Stimulated activated CD4-positive, alpha-beta T cell treated with anti-CD3 and anti-CD28 coated beads, Interleukin-2, amount 100 ng/mL, for 48 hours (primary cell): Measurements from ENCODE around the gene THSD4.
"Not testable (repeated sequence)": the region's sequence is repeated elsewhere in the genome, so short reads cannot be mapped to it uniquely, and the experiment has no call there.

ENCODE experiments used
- DNase-seq, 2 donors: peaks; one replicate each; pipeline ENCODE4 v3.0.0-alpha.2; 2020

The THSD4 gene

DNA sequence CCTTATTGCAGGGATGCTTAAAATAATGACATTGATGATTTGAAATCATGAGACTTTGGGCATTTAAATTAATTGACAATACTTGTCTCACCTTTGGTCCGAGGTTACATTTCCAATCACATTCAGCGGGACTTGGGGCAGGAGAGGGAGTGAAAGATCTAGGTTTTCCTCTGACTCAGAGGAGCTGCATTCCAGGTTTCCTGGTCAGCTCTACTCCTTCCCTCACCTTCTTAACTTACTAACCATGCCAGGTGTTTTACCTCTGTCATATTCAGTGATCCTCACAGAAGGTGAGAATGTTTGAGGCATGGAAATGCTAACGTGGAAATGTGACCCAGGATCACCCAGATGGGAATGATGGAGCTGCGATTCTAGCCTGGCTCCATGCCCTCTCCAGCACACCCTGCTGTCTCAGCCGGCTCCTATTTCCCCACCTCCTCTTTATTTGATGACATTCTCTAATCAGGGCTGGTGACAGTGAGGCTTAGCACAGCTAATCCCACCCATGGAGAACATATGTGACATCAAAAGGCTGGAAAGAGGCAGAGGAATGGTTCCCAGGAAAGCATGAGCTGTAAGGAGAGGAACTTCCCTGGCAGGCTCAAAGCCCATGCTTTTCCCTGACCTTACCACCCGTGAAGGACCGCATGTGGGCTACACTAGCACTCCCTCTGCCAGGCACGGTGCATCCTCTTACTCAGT, 38.7 kb downstream of the THSD4 start:
- no peak for DNase-seq

DNA sequence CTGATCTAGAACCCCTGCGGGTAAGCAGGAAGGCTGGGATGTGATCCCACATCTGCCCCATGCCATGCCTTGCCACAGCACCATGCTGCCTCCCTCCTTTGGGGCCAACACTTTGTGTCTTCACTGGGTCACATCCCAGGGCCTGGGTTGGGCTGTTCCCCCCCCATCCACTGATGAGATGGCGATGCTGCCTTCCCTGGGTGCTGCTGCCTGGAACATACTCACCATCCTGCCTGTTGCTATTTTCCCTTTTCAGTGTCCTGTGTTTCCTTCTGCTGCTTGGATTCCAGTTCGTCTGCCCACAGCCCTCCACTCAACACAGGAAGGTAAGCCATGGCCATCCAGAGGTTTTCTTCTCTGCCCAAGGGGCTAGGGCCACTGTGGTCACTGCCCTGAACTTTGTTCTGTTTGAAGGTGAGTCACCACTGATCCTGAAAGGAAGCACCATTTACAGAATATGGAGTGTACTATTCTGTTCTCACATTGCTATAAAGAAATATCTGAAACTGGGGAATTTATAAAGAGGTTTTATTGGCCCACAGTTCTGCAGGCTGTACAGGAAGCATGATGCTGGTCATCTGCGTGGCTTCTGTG, 39.4 kb downstream of the THSD4 start:
- DNase-seq, result no peak

DNA sequence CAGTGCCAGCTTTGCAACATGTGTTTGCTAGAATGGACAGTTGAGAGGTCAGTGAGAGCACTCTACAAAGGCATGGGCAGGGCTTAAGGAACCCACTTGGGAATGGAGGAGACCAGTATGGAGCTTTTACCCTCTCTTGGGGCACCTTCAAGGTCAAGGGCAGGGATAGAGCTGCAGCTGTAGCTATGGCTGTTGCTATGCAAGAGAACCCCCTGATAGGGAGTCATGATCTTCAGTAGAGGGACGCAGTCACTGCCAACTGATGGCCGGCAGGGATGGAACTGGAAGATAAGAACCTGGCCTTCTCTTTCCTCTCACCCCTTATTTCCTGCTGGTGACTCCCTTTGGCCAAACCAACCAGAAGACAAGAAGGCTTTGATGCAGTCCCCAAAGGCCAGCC, 40.3 kb downstream of the THSD4 start:
- no peak for DNase-seq

DNA sequence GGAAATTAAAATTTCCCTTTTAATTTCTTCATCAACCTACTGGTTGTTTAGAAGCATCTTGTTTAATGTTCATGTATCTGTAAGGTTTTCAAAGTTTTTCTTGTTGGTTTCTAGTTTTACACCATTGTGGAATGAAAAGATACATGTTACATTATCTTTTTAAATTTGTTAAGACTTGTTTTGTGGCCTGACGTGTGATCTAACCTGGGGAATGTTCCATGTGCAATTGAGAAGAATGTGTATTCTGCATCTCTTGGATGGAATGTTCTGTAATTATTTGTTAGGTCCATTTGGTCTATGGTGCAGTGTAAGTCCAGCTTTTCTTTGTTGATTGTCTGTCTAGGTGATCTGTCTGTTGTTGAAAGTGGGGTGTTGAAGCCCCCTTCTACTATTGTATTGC, 45.7 kb downstream of the THSD4 start:
- DNase-seq, result no peak

DNA sequence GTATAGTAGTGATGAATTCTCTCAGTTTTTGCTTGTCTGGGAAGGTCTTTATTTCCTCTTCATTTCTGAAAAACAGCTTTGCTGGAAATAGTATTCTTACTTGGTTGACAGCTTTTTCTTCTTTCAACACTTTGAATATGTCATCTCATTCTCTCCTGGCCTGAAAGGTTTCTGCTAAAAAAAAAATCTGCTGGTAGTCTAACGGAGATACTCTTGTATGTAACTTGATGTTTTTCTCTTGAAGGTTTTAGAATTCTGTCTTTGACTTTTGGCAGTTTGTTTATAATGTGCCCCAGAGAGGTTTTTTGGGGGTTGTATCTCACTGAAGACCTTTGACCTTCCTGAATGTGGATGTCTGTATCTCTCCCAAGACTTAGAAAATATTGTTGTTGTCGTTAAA, 47.0 kb downstream of the THSD4 start:
- no peak for DNase-seq

DNA sequence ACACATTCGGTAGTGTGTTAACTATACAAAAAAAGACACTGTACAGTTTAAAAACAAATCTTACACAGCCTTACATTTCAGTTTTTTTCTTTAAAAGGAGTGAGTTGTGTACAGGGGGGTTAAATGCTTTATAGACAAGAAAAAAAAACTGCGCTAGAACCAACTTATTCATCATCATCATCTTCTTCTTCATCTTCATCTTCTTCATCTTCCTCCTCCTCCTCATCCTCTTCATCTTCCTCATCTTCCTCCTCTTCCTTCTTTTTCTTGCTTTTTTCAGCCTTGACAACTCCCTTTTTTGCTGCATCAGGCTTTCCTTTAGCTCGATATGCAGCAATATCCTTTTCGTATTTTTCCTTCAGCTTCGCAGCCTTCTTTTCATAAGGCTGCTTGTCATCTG, 49.3 kb downstream of the THSD4 start:
- not testable (repeated sequence) for DNase-seq

DNA sequence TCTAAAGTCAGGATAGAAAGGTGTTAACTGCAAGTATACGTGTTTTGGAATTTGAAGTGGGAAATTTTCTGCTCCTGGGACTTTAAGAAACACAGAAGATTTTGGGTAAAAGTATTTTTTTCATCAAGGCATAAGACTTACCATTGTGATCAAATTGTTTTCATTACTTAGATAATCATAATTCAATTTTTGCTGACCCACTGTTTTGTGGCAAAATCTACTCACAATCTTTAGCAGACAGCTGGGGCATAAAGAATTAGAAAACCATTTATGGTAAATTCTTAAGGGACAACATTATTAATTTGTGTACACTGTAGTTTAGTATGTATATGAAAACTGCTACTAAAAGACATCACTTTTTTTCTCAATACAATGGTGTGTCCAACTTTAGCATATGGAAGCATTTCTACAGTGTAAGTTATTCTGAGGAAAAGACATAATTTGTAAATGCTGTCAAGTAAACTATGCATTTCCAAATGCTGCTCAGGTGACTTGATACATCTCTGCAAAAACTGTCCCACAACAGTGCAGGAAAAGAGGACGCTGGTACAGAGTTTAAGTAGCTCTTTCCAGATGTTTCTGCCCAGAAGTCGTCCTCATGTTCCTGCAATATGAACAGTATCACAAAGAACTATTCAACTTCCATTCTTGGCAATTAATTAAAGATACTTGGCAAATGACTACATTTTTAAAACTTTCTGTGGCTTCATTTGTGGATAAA, 52.3 kb downstream of the THSD4 start:
- no peak for DNase-seq

DNA sequence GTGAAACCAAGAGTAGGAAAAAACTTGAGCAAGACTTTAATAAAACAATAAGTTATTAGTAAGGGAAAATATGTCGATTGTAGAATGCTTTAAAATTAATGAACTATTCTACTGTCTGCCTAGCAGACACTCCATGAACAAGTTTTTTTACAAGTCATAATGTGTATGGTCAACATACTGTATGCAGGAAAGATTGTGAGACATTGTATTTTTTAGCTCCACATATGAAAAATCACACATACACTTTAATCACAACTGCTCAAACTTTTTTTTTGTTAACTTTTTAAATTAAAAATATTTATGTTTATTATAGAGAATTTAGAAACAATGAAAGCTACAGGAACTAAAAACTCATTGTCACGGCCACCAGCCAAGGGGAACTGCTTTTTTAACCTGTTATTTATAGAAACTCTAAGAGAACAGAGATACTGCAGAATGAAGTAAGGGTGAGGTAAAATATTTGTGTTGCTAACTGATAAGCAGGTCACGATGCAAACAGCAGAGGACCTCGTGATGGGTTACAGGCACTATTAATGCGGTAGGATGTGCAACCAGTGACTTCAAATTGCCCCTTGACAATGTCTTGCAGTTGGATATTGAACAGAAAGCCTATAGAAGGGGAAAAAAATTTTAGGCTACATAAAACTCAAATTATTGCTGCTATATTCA, 53.0 kb downstream of the THSD4 start:
- DNase-seq, result no peak

DNA sequence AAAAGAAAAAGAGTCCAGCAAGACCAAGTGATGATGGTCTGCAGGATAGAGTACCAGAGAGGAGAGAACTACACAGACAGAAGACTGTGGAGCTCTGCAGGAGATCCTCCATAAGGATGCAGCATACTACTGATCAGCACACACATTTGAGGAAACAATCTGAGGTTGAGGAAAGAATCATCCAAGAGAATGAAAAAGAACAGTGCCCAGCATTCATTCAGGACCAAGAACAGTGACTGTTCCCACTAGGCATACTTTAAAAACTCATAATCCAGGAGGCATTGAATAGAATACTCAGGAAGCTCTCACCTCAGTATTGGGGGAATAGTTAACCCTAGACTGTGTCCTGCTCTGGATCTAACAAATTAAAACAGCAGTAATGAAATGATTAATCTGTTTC, 54.9 kb downstream of the THSD4 start:
- no peak for DNase-seq

DNA sequence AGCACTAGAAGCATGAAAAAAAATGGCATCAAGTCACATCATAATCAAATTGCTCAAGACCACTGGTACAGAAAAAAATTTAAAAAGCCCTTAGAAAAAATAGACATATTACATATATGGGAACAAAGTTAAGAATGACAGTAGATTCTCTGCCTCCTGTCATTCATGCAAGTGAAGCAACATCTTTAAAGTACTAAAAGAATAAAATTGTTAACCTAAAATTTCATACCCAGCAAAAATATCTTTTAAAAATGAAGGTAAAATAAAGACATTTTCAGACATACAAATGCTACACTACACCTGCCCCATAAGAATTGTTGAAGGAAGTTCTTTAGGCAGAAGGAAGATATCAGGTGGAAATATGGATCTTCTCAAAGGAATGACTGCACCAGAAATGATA, 55.9 kb downstream of the THSD4 start:
- DNase-seq, result no peak

DNA sequence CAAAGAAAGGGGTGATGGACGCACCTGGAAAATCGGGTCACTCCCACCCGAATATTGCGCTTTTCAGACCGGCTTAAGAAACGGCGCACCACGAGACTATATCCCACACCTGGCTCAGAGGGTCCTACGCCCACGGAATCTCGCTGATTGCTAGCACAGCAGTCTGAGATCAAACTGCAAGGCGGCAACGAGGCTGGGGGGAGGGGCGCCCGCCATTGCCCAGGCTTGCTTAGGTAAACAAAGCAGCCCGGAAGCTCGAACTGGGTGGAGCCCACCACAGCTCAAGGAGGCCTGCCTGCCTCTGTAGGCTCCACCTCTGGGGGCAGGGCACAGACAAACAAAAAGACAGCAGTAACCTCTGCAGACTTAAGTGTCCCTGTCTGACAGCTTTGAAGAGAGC, 59.1 kb downstream of the THSD4 start:
- not testable (repeated sequence) for DNase-seq

DNA sequence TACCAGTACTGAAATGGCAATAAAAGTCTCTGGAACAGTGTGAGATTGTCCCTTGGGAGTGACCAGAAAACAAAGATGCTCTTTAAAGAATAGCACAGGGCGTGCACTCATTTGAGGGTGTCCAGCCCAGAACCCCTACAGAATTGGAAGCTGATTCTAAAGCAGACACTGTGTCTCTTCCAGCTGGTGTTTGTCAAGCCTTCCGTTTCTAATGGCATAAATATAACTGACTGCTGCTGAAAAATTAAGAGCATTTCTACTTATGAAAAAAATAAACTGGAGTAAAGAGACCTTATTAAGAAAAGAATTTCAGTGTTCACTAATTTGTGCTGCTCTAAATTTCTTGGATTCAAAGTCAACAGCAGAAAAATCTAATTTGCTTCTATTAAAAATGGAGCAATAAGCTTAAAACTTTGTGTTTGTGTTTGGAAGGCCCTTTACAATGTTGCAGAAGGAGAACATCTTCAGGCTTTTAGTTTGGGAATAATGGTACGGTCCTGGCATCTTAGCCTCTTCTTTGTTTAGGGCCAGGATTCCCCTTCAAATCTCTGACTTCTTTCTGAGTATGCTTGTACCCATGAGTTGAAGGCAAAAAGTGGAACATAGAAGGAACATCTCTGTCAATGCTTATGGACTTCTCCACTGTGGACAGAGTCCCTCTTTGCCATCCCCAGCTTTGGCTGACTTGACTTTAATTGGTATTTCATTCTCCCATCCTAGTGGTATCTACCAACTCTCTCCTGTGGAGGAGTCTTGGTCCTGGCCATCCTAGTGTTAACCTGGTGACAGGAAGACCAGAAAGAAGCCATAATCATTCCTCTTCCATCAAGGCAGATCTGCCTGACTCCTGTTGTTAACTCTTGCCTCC, 65.9 kb downstream of the THSD4 start:
- DNase-seq, result no peak

DNA sequence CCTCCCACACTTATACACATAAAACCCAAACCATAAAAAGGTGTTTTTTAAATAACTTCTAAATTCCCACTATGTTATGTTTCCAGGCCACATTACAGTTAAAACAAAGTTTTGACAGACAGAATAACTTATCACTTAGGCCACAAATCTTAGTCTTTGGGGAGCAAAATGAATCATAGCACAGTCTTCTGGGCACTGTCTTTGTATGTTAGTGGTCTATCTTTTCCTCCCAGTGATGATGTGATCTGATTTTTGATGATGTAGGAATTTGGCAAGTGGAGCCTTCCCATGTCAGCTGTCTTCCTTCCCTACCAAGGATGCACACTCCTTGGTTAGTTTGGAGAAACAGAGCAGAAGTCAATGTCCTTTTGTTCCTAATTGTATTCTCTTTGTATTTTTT, 67.3 kb downstream of the THSD4 start:
- DNase-seq, result no peak

DNA sequence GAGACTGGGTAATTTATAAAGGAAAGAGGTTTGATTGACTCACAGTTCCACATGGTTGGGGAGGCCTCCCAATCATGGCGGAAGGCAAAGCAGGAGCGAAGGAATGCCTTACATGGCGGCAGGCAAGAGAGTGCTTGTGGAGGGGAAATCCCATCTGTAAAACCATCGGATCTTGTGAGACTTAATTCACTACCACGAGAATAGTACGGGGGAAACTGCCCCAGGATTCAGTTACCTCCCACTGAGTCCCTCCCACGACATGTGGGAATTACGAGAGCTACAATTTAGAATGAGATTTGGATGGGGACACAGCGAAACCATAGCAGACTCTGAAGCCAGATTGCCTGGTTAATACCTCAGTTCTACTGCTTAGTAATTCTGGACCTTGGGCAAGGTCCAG, 67.8 kb downstream of the THSD4 start:
- no peak for DNase-seq

DNA sequence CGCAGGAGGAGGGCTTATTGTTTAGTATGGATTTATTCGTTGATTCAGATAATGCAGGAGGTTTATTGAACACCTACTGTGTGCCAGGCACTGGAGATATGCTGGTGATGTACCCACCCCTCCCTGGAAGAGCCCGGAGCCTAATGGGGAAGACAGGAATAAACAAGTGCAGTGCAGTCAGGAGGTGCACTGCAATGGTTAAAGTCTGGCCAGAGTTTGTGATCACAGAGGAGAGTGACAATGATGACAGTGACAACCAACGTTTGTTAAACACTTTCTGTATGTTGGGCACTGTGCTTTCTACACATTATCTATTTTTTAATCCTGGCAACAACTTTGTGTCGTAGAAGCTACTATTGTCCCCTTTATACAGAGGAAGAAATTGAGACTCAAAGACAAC, 70.4 kb downstream of the THSD4 start:
- no peak for DNase-seq

DNA sequence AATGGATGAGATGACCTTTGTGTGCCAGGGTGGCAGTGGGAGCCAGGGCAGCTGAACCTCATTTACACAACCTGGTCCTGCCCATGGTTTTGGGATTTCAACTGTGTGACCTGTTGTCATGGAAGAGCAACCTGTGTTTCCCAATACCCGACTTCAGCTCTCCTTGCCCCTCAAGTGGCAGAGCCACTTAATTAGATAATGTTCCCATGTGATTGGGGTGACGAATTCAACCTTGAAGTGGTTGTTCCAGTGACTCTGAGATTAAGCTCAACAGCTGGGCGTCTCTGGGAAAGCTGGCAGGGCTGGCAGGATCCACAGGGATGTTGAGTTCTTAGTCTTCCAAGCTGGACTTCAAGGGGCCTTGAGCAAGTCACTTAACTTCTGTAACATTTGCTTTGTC, 71.0 kb downstream of the THSD4 start:
- DNase-seq, result no peak

DNA sequence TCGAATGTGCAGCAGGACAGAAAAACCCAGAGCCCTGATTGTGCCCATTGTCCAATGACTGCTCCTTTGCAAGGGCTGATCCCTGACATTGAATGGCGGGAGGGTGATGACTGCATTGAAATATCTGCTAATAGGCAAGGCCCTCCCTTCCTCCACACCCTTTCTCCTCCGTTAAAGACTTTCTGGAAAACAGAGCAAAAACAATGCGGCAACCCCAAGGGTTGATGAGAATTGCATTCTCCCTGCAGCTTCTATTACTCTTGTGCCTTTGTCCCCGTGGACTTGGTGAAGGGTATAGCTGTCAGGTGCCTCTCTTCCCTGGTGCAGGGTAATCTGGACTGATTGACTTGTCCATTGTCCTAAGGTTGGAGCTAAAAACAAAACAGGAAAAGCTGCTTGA, 71.8 kb downstream of the THSD4 start:
- no peak for DNase-seq

DNA sequence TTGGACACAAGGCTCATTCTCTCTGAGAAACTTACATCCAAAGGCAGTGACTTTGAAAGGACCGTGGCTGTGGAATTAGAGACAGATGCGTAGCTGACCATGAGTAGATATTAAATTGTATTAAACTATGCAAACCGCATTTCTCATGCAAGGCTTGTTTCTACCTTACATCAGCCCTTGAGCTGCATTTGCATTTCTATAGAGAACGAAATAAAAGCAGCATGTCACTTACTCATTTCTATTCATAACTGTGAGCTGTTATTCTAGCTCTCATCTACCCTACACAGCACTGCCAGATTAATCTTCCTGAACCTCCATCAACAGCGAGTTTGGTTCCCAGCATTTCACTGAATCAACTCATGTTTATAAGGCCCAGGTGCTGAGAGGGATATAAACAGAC, 72.3 kb downstream of the THSD4 start:
- DNase-seq, result no peak

DNA sequence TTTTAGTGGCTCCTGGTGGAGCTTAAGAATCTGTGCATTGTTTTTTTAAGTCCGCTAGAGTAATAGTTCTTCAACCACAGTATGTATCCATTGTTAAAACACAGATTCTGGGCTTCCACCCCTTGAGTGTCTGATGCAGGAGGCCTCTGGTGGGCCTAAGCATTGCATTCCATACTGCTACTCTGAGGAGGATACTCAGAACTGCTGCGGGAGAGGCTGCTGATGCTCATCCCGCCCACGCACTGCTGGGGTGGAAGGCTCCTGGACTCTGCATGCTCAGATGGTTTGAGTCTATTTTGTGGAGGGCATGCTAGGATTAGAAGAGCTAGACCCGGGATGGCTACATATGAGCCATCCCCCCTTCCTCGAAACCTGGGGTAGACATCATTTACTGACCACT, 74.4 kb downstream of the THSD4 start:
- DNase-seq, result no peak

DNA sequence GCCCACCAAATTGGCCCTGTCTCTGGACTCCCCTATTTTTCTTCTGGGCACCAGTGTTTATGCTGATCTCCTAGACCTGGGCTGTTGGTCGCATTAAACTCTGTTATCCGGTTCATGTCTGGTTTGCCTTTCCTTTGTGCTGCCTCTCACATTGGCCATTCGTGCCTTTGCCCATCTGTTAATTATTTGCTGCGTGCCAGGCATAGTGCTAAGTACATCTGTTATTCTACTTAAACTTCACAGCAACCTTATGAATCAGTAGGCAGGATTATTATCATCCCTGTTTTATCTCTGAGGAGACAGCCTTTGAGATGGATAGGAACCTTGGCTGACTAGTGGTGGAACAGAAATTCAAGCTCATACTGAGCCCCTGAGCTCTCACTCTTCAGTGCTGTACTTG, 76.0 kb downstream of the THSD4 start:
- DNase-seq, result no peak

DNA sequence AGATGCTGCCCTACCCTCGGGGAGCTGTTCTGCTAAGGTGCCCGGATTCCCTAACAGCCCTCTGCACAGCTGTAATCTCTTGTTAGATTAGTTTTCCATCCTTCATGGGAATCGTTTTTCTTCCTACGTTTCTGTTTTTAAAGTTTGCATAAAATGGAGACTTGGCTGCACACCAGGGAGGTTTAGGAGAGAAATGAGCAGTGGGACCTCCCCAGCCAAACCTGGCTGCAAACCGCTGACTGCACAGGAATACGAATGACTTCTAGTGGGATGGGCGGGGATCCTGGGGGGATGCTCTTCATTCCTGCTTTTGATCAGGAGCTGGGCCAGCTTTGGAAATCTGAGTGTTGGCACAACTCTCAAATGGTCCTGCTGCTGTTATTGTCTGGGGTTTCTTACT, 77.5 kb downstream of the THSD4 start:
- DNase-seq, result no peak

DNA sequence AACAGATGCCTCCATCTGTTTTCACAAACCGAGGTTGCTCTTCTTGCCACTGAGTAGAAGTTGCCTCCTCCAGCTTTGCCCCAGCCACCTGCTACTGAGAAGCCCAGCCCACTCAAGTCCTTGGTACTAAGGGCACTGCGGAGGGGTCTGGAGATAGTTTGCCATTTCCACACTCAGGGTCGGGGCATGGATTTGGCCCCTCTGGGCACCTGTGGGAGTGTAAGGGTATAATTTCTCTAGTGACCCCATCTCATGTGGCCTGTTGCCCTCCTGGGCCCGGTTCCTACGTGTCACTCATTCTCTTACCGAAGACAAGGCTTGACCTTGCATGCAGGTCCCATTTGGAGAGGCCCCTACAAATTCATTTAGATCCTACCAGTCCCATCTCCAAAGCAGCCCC, 79.0 kb downstream of the THSD4 start:
- DNase-seq, result no peak

DNA sequence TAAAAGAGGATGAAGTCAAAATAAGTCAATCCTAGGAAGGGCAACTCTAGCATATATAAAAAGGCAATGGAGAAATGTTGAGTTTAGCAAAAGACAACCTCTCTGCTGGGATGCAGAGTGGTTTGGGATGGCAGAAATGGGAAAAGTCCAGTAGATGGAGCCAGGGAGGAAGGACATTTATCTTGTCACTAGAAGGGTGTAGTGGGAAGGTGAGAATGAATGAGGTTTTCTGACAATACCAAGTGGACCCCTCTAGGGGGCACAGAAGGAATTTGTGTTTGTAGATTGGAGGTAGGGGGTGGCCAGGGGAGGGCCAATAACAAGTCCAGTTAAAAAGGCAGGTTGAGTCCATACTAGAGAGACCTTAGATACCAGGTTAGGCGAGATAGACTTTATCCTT, 80.0 kb downstream of the THSD4 start:
- no peak for DNase-seq
